Left colon (tissue), 2 donors: ENCODE results near the gene FBXO42. TPM values are rescaled to one million over a fixed set of nuclear protein-coding genes. Genes with fewer than 3 reads are reported as not detected.
"Not testable (repeated sequence)": the region's sequence is repeated elsewhere in the genome, so short reads cannot be mapped to it uniquely, and the experiment has no call there.

Source experiments
- ATAC-seq: fragments of 200-7000 bp; cut with Tn5 transposase; one replicate; pipeline ENCODE4 v1.9.1; 2020; ENCODE audit warnings: mild to moderate bottlenecking, moderate library complexity
- DNase-seq, 2 donors: peaks; one replicate each; pipeline ENCODE4 v3.0.0-alpha.2; 2020
- intact Hi-C, 2 donors: fragments of 100-400 bp; cut with DNase I in 1 of 2; cut with micrococcal nuclease in 1 of 2; formaldehyde crosslinking; loops; one replicate each; pipeline versions ENCODE4 v1.11.2 to v1.14.0; 2022; cut with DNase I, micrococcal nuclease
- total RNA-seq, 2 donors: library from RNA; stranded (reverse); fragmentation: NEBNext Ultra II Directional; extraction: Animal tissue kit (Norgen Biotek cat#: 25700); gene quantifications; one replicate each; pipeline ENCODE4 v1.2.1, GENCODE V29; 2021
- donor health status: DM: no; HTN: no; CAD: no.
- donor health status: DM: yes; HTN: yes; CAD: no.

The FBXO42 gene
- total RNA-seq, 2 donors from 2014 or later: 13.4 to 14.8 TPM

- ATAC-seq: peak; percentile 34
- intact Hi-C loops: no loop called here
- DNase-seq: no peak
These were observed 23.5 kb upstream of the FBXO42 start for GRCh38 chr1:16375521-16376340.

GRCh38 chr1:16374266-16374665 is 22.0 kb upstream of the FBXO42 start:
- intact Hi-C loops: no loop called here
- DNase-seq (no peak), ATAC-seq (no peak)

- ATAC-seq: peak; percentile 20
These were observed 20.4 kb upstream of the FBXO42 start for GRCh38 chr1:16372535-16373285.

GRCh38 chr1:16371725-16372124 is 19.4 kb upstream of the FBXO42 start:
- ATAC-seq (no peak), DNase-seq (no peak)
- intact Hi-C loops: no loop called here

More at GRCh38 chr1:16372535-16373285, 20.4 kb upstream of the FBXO42 start:
- intact Hi-C loops: no loop called here
- no peak for DNase-seq

GRCh38 chr1:16369821-16370220 is 17.5 kb upstream of the FBXO42 start:
- DNase-seq: no peak
- intact Hi-C loops: no loop called here
- no peak for ATAC-seq

GRCh38 chr1:16367968-16368890 is 15.9 kb upstream of the FBXO42 start:
- ATAC-seq: no peak
- peak in 1 of 2 donors; percentile 24 for DNase-seq
- intact Hi-C loops: no loop called here

- ATAC-seq: peak; percentile 79
- intact Hi-C loops: no loop called here
- DNase-seq: peak; percentile 84 to 85
These were observed 15.1 kb upstream of the FBXO42 start for GRCh38 chr1:16367258-16367967.

GRCh38 chr1:16366722-16367257 is 14.5 kb upstream of the FBXO42 start, which contains the start of gene SZRD1:
Gene SZRD1, plus strand, starts transcription at chr1:16367242. Its CDS starts 16 bp downstream, at chr1:16367258.
- intact Hi-C loops: no loop called here
- DNase-seq: peak; percentile 96 to 97
- ATAC-seq: peak; percentile 91

- DNase-seq, intact Hi-C loops, ATAC-seq: not testable (repeated sequence)
These were observed 12.8 kb upstream of the FBXO42 start for GRCh38 chr1:16365146-16365498.

- ATAC-seq (no peak), DNase-seq (no peak)
- intact Hi-C loops: loop anchor here in 1 of 2 donors (10.0 kb wide), 1 partner anchor 112 kb away; no protein-coding TSS in a partner anchor
These were observed 4.6 kb upstream of the FBXO42 start for GRCh38 chr1:16356867-16357266.

GRCh38 chr1:16354619-16355018 is 2.3 kb upstream of the FBXO42 start:
- intact Hi-C loops: loop anchor here in 1 of 2 donors (10.0 kb wide), 1 partner anchor 110 kb away; no protein-coding TSS in a partner anchor
- no peak for ATAC-seq
- no peak for DNase-seq

- DNase-seq (peak; percentile 32 to 58), ATAC-seq (peak; percentile 27)
- intact Hi-C loops: loop anchor here in 1 of 2 donors (10.0 kb wide), 1 partner anchor 108 kb away; no protein-coding TSS in a partner anchor
These were observed 709 bp upstream of the FBXO42 start for GRCh38 chr1:16352842-16353535.

GRCh38 chr1:16351456-16351993 is 755 bp downstream of the FBXO42 start:
- ATAC-seq (peak; percentile 28), DNase-seq (peak in 1 of 2 donors; percentile 9)
- intact Hi-C loops: loop anchor here in 1 of 2 donors (10.0 kb wide), 1 partner anchor 107 kb away; no protein-coding TSS in a partner anchor

- DNase-seq (no peak), ATAC-seq (no peak)
- intact Hi-C loops: loop anchor here in 1 of 2 donors (10.0 kb wide), 1 partner anchor 105 kb away; no protein-coding TSS in a partner anchor
These were observed 2.4 kb downstream of the FBXO42 start for GRCh38 chr1:16349847-16350406.

- intact Hi-C loops: no loop called here
- no peak for DNase-seq
These were observed 3.7 kb downstream of the FBXO42 start for GRCh38 chr1:16348414-16349182.

GRCh38 chr1:16343276-16343675 is 9.0 kb downstream of the FBXO42 start:
- ATAC-seq, DNase-seq, intact Hi-C loops: not testable (repeated sequence)

More at GRCh38 chr1:16348414-16349182, 3.7 kb downstream of the FBXO42 start:
- ATAC-seq: no peak
